Glutamatergic neuron (in vitro differentiated cells): Measurements from ENCODE around the gene TNFAIP8L1. TPM values are rescaled to one million over a fixed set of nuclear protein-coding genes. Genes with fewer than 3 reads are reported as not detected.
A peak's percentile ranks its signal among the peaks of the same experiment; 100 is the strongest.

Source experiments
- DNase-seq: peaks from one replicate; pipeline ENCODE4 v3.0.0; 2022
- H3K27ac Mint-ChIP-seq: one replicate; pipeline ENCODE4 v1.8.0; 2020; ENCODE audit warnings: mild to moderate bottlenecking, mixed read lengths, inconsistent platforms; ENCODE audit not compliant: unreplicated experiment
- H3K27me3 Mint-ChIP-seq: one replicate; pipeline ENCODE4 v1.8.0; 2020; ENCODE audit warnings: mild to moderate bottlenecking, moderate library complexity, mixed read lengths, inconsistent platforms; ENCODE audit not compliant: unreplicated experiment
- H3K36me3 Mint-ChIP-seq: one replicate; pipeline ENCODE4 v1.8.0; 2020; ENCODE audit warnings: mild to moderate bottlenecking, mixed read lengths, inconsistent platforms; ENCODE audit not compliant: unreplicated experiment
- H3K4me1 Mint-ChIP-seq: one replicate; pipeline ENCODE4 v1.8.0; 2020; ENCODE audit warnings: mild to moderate bottlenecking, low read depth, mixed read lengths, inconsistent platforms; ENCODE audit not compliant: unreplicated experiment
- H3K4me3 Mint-ChIP-seq: one replicate; pipeline ENCODE4 v1.8.0; 2020; ENCODE audit warnings: mild to moderate bottlenecking, mixed read lengths, inconsistent platforms; ENCODE audit not compliant: unreplicated experiment
- H3K9me3 Mint-ChIP-seq: one replicate; pipeline ENCODE4 v1.8.0; 2020; ENCODE audit warnings: mild to moderate bottlenecking, moderate library complexity, mixed read lengths, inconsistent platforms; ENCODE audit not compliant: unreplicated experiment
- CTCF ChIP-seq: fragments of 200-600 bp; sonication (generic); IDR thresholded peaks from one replicate; pipeline ENCODE4 v1.5.0; 2021; ENCODE audit not compliant: partially characterized antibody, unreplicated experiment
- total RNA-seq: library from RNA; stranded (reverse); fragmentation: NEBNext Ultra II Directional; extraction: Animal tissue kit (Norgen Biotek cat#: 25700); gene quantifications from one replicate; pipeline ENCODE4 v1.2.1, GENCODE V29; 2021; ENCODE audit not compliant: unreplicated experiment

The TNFAIP8L1 gene
- total RNA-seq, 1 donor from 2014 or later, result 23.6 TPM

- Mint-ChIP-seq H3K4me1 (peaks cover 12% of the 10 kb centered on the region), H3K27ac (peak overlapping the region; percentile 99), H3K9me3 (peaks cover 27% of the 10 kb centered on the region), H3K4me3 (peak overlapping the region; percentile 83), H3K36me3 (peaks cover 4% of the 10 kb centered on the region), H3K27me3 (peaks cover 28% of the 10 kb centered on the region)
- DNase-seq, result peak; percentile 91
- peak; percentile 98 for TF ChIP-seq CTCF
Observed at GRCh38 chr19:4636151-4636717, 3.1 kb upstream of the TNFAIP8L1 start.

- peaks cover 28% of the 10 kb centered on the region for H3K27me3 Mint-ChIP-seq
- H3K9me3 Mint-ChIP-seq, result peaks cover 27% of the 10 kb centered on the region
- peak overlapping the region; percentile 49 for H3K4me3 Mint-ChIP-seq
- H3K4me1 Mint-ChIP-seq, result peaks cover 12% of the 10 kb centered on the region
- H3K27ac Mint-ChIP-seq, result peak overlapping the region; percentile 77
- DNase-seq, result no peak
- TF ChIP-seq CTCF, result no peak
- H3K36me3 Mint-ChIP-seq, result peaks cover 4% of the 10 kb centered on the region
Observed at GRCh38 chr19:4636761-4637160, 2.6 kb upstream of the TNFAIP8L1 start.

DNA sequence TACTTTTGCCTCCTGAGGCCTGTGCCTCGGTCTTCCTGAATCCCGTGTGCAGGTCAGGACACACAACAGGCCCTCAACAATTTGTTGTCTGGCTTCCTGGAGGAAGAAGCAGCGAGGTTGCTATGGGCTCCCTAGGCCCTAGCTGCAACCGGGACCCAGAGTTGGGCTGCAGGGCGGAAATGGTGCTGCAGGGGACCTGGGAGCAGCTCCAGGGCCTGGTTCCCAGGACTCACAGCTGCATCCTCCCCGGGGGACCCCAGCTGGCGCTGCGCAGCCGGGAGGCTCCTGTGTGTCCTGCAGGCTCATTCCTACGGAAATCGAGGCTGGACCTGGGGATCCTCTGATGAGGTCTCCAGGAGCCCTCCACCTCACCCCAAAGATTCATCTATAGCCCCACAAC is 999 bp upstream of the TNFAIP8L1 start:
- H3K36me3 Mint-ChIP-seq, result peaks cover under 1% of the 10 kb centered on the region

DNA sequence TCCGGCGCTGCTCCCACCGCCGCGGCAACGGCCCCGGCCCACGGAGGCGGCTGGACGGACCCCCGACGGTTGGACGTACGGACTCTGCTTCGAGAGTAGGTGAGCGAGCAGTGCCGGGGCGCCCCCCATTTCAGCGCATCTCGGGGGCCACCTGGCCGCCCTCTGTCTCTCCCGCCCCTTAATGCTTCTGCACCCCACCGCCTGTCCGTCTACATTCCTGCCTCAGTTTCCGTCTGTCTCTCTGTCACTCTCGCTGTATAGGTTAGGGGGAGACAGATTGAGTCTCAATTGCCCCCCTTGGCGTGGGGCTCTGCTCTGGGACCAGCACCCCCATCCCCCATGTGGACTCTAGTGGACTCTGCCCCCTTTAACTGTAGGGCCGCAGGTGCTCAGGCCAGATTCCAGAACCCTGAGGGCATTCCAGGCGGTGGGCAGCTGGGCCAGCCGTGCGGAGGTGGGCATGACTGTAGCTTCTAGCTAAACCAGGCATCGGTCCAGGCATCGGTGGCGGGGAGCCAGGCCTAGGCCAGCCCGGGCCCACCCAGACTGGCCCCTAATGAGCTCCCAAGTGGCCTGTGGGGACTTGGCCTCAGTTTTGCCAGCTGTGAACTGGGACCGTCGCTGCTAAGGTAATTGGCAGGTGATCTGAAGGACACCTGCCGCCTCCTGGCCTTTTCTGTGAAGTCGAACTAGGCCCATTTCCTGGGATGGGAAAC is 373 bp downstream of the TNFAIP8L1 start:
- Mint-ChIP-seq H3K27ac (peak overlapping the region; percentile 78), H3K9me3 (peaks cover 12% of the 10 kb centered on the region), H3K27me3 (peaks cover 10% of the 10 kb centered on the region), H3K36me3 (no peaks in the 10 kb centered on the region), H3K4me3 (peak overlapping the region; percentile 94), H3K4me1 (peaks cover 3% of the 10 kb centered on the region)
- TF ChIP-seq CTCF, result no peak
- no peak for DNase-seq

More for the DNA sequence above, 999 bp upstream of the TNFAIP8L1 start:
- no peak overlapping the region for H3K4me3 Mint-ChIP-seq
- no peak for DNase-seq
- H3K9me3 Mint-ChIP-seq, result peaks cover 19% of the 10 kb centered on the region
- no peak overlapping the region for H3K27ac Mint-ChIP-seq
- TF ChIP-seq CTCF, result no peak
- peaks cover 18% of the 10 kb centered on the region for H3K27me3 Mint-ChIP-seq
- peaks cover 9% of the 10 kb centered on the region for H3K4me1 Mint-ChIP-seq

DNA sequence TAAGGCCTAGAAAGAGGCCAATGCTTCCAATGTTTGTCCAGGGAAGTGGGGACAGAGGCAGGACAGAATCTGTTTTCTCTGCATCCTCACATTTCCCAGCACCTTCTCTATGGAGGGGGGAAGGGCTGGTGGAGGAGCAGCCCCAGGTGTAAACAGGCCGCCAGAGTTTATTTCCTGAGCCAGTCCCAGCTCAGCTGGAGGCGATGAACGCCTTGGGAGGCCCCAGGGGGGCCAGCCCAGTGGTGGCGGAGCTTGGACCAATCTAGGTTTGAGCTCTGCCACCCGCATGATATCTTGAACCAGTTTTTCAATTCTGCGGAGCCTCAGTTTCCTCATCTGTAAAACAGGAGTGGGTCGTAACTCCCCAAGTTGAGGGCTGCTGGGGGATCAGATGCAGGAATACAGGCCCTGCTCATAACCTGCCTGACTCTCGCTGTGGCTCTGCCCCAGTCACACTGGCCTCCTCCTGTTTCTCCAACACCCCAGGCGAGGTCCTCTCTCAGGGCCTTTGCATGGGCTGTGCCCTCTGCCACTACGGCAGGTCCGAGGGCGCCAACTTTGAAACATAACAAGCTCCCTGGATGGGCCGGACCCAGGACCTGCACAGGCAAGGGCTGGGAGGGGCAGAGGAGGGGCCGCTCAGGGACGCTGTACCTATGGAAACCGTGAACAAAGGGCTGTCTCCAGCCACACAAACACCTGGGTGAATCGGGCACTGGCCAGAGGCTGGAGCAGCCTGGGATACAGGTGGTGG is 1.1 kb downstream of the TNFAIP8L1 start:
- DNase-seq, result no peak
- peaks cover 7% of the 10 kb centered on the region for H3K27me3 Mint-ChIP-seq
- H3K36me3 Mint-ChIP-seq, result no peaks in the 10 kb centered on the region
- H3K27ac Mint-ChIP-seq, result no peak overlapping the region
- H3K4me1 Mint-ChIP-seq, result peaks cover 2% of the 10 kb centered on the region
- peaks cover 8% of the 10 kb centered on the region for H3K9me3 Mint-ChIP-seq
- peak overlapping the region; percentile 94 for H3K4me3 Mint-ChIP-seq
- TF ChIP-seq CTCF, result no peak
